ENCODE results near the gene MUC4.
"Not testable (repeated sequence)": the region's sequence is repeated elsewhere in the genome, so short reads cannot be mapped to it uniquely, and the experiment has no call there.

Gene MUC4

GRCh38 chr3:195748661-195749060 is 63.1 kb downstream of the MUC4 start:
- DNase-seq, result no peak

GRCh38 chr3:195746751-195747150 is 65.0 kb downstream of the MUC4 start:
- no peak for DNase-seq

GRCh38 chr3:195746346-195746745 is 65.4 kb downstream of the MUC4 start:
- DNase-seq, result no peak

- no peak for DNase-seq
These were observed 67.3 kb downstream of the MUC4 start for GRCh38 chr3:195744437-195744836.

GRCh38 chr3:195739561-195740111 is 72.1 kb downstream of the MUC4 start:
- DNase-seq, result no peak

- DNase-seq, result no peak
These were observed 73.3 kb downstream of the MUC4 start for GRCh38 chr3:195738274-195739044.

- DNase-seq, result not testable (repeated sequence)
These were observed 73.9 kb downstream of the MUC4 start for GRCh38 chr3:195737782-195738181.

- no peak for DNase-seq
These were observed 74.8 kb downstream of the MUC4 start for GRCh38 chr3:195736866-195737490.

GRCh38 chr3:195735036-195735695 is 76.6 kb downstream of the MUC4 start:
- no peak for DNase-seq

- DNase-seq, result no peak
These were observed 78.8 kb downstream of the MUC4 start for GRCh38 chr3:195732940-195733339.

GRCh38 chr3:195731356-195731905 is 80.3 kb downstream of the MUC4 start:
- DNase-seq, result no peak

- no peak for DNase-seq
These were observed 82.1 kb downstream of the MUC4 start for GRCh38 chr3:195729476-195730251.

GRCh38 chr3:195728789-195729188 is 82.9 kb downstream of the MUC4 start:
- not testable (repeated sequence) for DNase-seq

- no peak for DNase-seq
These were observed 84.0 kb downstream of the MUC4 start for GRCh38 chr3:195727606-195728195.

GRCh38 chr3:195725916-195726740 is 85.6 kb downstream of the MUC4 start:
- not testable (repeated sequence) for DNase-seq

GRCh38 chr3:195724363-195724762 is 87.4 kb downstream of the MUC4 start:
- DNase-seq, result not testable (repeated sequence)

GRCh38 chr3:195722996-195723345 is 88.8 kb downstream of the MUC4 start:
- DNase-seq, result not testable (repeated sequence)

GRCh38 chr3:195722139-195722995 is 89.4 kb downstream of the MUC4 start:
- DNase-seq, result not testable (repeated sequence)
